ENCODE results near the gene SERINC5.

GRCh38 chr5:80227979-80228596 lies 27.8 kb downstream of the SERINC5 start:
- TF ChIP-seq POLR2A (IDR thresholded peaks at IDR 0.05) (no peak), CTCF (IDR thresholded peaks at IDR 0.05) (no peak)

Data from thyroid gland (tissue), 4 donors.